Stimulated activated CD8-positive, alpha-beta memory T cell treated with anti-CD3 and anti-CD28 coated beads, Interleukin-7, amount 100 ng/mL, for 4 hours (primary cell): ENCODE measurements around the gene CHI3L2.
"Not testable (repeated sequence)": the region's sequence is repeated elsewhere in the genome, so short reads cannot be mapped to it uniquely, and the experiment has no call there.

Source experiments
- DNase-seq, 2 donors: peaks; one replicate each; pipeline ENCODE4 v3.0.0-alpha.2; 2020; ENCODE audit warnings: low read depth in 2 of 2

Gene CHI3L2

DNA sequence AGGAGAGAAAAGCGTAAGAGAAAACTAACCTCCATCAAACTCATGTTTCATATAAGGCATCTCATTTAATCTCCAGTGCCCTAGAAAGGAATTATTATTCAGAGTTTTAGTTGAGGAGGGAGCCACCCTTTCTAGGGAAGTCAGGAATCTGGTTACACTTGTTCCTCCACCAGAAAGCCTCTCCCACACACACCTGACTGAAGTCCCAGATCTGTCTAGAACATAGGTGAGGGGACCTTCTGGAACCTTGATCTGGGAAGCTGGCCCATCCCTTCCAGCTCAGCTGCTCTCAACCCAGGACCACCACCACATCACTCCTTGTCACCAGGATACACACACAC is 25.2 kb upstream of the CHI3L2 start:
- DNase-seq = no peak

DNA sequence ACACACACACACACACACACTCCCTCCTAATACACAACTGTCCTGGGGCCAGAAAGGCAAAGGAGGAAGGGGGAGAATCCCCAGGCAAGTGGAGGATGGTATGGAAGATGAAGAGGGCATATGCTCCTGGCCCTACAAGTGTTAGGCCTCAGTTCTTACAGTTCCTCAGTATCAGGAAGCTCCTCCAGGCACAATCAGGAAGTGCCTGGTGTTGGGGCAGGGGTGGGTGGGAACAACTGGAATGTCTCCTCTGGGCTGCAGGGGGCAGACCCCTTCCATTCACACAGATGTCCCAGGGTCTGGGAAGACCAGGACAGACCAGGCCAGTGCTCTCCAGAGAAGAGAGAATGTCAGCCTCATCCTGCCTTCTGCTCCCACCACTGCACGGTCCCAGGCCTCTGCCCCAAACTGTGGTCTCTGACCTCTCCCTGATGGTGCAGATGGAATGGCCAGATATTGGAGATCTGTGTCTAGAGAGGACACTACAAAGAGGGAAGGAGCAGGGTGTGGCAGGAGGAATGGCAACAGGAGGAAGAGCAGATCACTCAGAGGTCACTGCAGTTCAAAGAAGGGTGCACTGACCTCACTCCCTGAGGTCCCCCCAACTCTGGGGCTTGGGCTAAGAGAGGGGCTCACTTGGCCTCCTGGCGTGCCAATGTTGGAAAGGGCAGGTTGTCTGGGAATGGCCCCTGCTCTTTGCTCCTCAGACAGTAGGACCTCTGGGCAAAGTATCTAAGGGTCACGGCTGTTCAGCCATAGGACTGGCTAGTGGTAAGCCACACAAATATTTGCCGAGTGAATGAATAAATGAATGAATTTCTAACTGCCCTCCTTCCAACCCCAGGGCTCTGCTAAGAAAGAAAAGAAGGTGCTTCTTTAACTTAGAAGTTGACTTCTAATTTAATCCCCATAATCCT is 24.5 kb upstream of the CHI3L2 start:
- no peak for DNase-seq

DNA sequence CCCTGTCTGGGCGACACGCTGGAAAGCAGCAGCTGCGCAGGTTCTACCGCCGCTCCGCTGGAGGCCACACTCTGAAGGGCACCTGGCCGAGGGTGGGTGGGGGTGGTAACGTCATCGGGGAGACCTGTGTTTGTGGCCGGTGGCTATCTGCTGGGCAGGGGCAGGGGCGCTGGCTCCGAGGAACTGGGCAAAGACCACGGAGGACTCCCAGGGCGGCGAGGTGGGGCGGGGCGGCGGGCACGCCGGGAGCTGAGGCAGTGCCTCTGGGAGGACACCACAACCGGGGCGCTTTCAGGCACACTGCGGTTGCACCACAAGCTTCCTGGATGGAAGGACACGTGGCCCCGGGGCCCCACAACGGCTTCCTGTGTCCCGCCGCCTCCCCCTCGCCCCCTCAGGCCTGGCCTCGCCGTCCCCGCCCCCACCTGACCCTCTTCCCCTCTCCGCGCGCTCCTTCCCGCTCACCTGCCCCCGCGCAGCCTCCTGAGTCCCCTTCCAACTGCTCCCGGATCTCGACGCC is 23.8 kb upstream of the CHI3L2 start:
- peak; percentile 82 to 88 for DNase-seq

DNA sequence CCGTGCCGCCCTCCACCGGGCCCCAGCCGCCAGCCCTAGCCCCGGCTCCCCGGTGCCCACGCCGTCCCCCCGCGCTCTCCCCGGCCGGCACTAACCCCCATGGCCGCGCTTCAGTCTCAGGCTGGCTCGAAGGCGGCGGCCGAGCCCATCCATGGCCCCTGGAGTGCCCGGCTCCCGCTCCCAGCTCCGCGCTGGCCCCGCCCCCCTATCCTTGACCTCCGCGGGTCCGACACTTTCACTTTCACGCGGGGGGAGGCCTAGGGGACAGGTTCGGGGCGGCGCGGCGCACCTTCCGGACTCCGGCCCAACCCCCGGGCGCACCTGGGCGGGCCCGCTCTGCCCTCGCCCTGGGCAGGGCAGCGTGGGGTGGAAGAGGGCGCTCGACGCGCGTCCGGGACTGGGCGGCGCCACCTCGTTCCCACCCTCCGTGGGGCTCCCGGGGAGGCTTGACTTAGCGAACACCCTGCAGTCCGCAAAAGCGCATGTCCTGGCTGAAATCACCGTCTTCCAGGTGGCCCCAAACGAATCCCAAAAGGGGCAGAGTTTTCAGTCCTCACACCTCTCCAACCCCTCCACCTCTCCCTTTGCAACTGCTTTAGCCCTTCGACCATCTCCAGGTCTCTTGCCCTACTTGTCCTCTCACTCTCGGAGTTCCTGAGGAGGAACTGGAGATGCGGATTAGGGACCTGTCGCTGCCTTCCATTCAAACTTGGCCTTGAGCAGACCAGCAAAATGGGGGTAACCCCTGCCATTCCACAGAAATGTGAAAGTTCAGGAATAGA is 23.1 kb upstream of the CHI3L2 start:
- peak; percentile 51 to 78 for DNase-seq

DNA sequence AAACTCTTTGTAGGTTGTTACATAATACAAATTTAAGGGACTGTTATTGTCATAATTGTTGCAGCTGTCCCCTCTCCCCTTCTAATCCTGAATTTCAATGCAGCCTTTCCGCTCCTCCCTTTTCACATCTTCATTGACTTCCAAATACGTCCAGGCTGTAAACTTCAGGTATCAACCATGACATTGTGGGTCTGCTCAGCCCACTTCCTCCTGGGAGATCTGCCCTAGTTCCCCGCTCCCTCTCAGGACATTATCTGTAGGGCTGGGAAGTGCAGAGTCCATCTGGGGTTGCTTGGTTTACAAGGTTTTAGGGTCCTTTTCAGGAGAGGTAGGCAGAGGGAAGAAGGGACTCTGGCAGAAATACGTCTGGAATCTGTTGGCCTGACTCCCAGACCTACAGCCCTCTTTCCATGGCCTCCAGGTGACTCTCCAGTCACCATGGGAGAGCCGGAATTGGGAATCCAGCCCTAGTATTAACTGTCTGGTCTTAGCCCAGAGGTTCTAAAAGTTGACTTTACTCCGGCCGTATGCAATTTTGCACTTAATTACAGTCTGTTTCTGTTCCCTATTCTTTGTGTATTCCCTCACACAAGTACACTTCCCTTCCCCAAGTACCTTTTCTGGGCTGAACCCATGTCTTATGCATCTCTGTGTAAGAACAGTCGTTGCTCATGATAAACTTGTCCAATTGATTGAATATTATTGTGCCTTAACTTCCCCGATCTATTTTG is 22.4 kb upstream of the CHI3L2 start:
- DNase-seq = no peak

DNA sequence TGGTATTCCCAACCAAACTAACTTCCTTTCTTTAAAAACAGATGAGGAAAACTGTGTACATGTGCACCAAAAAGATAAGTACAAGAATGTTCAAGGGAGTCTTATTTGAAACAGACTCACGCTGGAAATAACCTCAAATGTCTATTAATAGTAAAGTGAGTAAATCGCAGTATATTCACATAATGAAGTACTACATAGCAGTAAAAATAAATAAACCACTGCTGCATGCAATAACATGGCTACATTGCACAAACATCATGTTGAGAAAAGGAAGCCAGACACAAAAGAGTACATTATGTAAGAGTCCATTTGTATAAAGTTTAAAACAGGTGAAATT is 21.8 kb upstream of the CHI3L2 start:
- DNase-seq = no peak

DNA sequence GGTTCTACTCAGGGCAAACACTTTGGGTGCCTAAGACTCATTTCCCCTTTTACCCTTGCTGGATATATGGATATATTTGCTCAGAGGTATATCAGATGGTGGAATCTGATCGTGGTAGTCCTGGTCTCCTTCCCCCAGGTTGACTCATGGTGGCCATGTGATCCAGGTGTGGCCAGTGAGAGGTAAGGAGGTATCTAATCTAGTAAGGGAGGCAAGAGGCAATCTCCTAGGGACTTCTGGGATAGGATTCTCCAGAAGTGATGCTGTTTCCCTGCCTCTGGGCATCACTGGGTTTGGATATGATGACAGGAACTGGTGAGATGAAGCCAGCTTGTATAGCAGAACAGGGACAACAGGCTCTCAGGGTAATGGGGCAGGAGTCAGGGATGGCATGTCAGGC is 18.6 kb upstream of the CHI3L2 start:
- no peak for DNase-seq

DNA sequence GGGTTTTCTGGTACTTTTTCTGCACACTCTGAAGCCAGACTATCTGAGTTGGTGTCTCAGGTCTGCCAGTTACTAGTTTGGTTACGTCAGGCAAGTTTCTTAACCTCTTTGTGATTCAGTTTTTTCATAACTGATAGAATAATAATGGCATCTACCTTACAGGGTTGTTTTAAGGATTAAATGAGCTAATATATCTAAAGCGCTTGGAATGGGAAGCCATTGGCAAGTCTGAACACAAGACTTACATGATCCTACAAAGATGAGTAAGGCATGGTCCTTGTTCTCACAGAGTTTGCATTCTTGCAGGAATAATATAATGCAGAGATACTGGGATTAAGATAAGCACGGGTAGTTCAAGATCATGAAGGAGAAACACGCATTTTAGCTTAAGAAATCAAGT is 17.9 kb upstream of the CHI3L2 start:
- no peak for DNase-seq

DNA sequence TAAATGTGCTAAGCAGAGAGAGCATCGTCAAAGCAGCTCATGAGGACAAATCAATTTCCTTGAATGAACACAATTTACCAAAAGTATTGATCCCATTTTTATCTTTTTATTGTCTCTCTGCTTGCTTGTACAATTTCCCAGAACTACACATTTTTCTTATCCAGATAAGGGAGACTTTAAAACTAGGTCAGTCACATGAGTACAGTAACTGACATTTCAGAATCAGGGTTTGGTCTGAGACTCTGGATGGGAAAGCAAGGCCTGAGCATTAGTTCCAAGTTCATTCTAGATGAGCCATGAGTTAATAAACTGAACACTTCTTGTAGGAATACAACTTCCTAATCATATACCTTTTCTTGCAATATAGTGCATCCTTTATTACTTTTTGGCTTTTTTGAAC is 15.6 kb upstream of the CHI3L2 start:
- DNase-seq = no peak

DNA sequence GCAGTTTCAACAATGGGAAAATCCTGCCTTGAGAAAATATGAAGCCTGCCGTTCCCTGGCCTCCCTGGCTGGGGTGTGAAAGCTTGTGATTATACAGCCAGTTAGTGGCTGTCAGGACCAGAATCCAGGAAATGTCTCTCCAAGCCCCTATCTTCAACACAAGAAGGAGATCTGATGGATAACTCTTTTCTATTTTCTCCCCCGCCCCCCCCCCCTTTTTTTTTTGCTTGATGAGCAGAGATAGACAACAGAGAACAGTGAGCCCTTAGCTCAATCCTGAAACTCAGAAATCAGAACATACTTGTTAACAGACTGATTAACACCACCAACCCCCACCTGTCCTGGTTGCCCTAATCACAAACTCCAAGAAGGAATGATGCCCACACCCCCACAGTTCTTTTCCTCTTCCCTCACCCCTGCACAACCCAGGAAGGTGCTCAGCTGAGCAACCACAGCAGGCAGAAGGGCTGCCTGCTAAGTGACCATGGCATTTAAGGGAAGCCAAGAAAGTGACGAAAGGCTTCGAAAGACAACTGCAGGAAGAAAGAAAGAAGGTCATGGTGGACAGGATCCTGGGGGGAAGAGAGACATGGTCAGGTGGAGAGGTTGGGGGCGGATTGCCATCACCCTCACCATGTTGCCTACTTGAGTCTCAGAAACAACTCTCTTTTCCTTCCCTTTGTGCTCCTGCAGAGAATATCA is 14.7 kb upstream of the CHI3L2 start:
- DNase-seq = no peak

DNA sequence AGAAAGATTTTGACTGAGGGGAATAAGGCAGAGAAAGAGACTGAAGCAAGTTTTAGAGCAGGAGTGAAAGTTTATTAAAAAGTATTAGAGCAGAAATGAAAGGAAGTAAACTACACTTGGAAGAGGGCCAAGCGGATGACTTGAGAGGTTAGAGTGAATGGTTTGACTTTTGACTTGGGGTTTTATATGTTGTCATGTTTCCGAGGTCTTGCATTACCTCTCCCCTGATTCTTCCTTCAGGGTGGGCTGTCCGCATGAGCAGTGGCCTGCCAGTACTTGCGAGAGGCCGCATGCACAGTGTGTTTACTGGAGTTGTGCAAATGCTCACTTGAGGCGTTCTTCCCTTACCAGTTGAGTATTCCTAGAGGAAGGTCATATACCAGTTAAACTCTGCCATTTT is 14.1 kb upstream of the CHI3L2 start:
- no peak for DNase-seq

DNA sequence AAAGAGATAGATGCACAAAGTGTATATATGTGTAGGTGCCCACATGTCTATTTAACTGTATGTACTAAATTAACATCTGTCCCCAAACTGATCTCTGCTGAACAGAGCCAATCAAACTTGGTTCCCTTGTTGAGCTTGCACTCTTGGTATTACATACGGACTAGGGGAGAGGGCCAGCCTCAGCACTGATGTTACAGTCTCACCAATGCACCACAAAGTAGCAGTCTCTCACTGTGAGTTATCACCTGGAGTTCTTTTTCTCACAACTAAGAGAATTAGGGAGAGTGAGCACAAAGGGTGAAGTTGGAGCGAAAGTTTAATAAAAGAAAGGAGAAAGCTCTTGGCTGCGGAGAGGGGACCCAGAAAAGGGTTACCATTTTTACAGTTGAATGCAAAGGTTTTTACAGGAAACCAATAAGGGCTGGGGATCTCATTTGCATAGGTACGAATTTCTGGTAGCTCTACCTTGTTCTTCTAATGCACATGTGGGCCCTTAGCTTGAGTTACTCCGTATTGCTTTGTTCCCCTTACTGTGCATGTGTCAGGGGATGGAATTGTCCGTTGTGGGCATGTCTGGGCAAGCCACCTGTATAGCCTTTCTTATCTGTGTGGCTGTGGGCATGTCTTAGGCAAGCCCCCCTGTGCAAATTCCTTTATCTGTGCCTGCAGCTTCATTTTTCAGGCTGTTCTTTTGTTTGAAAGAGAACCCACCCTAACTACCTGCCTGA is 13.3 kb upstream of the CHI3L2 start:
- DNase-seq = no peak

DNA sequence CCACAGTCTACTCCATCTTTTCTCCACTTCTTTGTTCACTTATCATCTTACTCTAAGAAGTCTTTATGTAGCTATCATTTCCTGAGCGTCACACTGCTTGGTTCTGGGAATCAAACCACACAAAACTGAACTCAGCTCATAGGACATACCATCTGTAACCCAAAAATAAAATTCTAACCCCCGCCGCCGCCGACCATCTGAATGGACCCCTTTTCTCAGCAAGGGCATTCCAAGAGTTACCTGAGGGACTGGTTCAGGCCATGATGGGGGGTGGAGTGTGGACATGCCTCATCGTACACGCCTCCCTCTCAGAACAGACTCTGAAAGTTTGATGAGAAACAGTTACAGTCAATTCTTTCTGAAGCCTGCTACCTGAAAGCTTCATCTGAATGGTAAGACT is 12.6 kb upstream of the CHI3L2 start:
- DNase-seq = peak; percentile 75 to 80

DNA sequence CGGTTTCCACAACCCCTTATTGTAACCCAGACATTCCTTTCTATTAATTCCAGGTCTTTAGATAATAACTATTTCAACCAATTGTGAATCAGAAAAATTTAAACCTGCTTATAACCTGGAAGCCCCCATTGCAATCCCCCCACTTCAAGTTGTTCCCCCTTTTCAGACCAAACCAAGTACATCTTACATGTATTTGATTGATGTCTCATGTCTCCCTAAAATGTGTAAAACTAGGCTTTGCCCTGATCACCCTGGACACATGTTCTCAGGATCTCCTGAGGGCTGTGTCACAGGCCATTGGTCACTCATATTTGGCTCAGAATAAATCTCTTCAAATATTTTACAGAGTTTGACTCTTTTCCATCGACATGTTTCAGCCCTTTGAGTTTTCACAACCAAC is 12.2 kb upstream of the CHI3L2 start:
- DNase-seq = not testable (repeated sequence)

DNA sequence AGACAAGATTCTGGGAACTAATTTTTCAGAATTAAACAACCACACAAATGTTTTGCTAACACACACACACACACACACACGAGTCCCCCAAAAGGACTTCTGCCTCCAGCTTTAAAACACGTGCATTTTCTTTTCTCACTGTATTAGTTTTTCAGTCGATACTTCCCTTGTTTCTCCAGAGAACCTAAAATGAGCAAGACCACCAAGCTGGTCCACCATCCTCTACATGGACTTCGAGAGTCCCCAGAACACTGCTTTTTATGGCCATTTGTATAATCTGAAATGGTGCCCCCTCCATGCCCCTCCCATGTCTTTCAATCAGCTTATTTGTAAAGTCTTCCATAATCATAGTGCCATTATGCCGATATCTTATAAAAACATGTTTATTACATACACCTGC is 10.8 kb upstream of the CHI3L2 start:
- DNase-seq = no peak

DNA sequence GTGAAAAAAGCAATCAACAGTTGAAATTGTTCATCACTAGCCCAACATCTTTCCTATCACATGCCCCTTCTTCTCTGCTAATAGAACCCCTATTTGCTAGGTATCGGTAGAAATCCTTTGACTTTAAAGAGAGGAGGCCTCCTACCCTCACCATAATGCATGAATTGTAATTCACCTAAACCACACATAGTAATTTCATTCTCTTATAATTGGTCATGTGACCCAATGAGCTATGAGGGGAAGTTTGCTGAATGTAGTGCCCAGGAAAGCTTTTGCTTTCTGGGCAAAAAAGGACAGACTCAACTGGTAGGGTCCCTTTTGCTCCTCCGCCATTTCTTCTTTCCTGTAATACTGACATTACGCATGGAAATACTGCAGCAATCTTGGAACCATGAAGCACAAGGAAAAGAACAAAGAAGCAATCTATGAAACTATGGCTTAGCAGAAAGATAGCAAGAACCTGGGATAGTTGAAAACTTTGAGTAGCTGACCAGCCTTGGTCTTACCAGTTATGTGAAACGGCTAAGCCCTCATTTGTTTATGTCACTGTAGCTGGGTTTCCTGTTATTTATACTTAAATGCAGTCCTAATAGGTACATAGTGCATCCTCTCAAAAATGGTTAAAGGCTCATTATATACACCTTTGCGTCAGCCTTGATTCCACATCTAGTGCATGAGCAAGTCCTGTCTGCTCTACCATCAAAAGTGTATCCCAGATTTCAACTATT is 10.2 kb upstream of the CHI3L2 start:
- DNase-seq = no peak

DNA sequence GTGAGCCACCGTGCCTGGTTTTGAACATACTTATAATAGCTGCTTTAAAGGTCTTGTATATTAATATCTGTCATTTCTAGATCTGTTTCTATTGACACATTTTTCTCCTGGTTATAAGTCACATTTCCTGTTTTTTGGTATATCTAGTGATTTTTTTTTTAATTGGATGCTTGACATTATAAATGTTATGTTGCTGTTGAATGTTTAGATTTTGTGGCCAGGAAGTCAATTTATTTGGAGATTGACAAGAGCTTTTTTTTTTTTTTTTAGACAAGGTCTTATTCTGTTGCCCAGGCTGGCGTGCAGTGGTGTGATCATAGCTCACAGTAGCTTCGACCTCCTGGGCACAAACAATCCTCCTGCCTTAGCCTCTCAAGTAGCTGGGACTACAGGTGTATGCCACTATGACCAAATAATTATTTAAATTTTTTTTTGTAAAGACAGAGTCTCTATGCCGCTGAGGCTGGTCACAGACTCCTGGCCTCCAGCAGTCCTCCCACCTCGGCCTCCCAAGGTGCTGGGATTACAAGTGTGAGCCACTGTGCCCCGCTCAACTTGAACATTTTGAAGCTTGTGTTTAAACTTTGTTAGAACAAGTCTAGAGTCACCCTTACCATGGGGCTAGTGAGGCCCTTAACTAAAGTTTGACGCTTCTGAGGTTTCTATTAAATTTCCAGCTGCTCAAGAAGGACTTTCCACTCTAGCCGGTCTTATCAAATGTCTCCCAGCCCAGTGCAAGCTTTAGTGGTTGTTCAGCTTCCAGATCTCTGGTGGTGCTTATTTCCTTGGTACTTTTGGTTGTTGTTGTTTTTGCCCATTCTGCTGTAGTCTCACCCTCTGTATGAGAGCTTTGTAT is 8.6 kb upstream of the CHI3L2 start:
- no peak for DNase-seq

DNA sequence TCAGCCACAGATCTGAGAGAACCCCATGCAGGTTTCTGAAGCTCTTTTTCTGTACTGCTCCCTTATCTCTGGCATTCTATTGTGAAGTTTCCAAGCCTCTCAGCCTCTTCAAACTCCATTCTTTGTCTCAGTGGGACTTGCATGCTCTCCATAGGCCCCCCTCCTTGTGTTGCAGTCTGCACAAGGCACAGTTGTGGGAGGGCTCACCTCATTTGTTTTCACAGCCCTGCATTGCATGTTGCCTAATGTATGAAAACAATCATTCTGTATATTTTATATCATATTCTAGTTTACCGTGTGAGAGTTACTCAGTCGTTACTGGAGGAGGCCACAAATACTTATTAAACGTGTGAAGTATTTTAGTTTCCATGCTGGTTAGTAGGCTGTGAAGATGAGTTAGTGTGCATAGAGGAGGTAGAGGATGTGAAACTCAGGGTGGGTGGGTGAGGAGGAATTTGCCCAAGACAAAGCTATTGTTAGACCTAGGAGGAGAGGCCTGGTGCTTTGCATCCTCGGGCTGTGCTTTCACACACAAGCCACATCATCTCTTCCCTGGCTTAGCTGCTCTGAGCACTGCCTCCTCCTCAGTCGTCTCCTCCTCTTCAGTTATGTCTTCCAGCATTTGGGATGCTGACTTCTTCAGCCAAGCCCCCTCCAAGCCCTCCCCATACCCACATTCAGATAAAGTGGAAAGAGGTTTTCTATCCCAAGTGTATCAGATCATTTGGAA is 7.8 kb upstream of the CHI3L2 start:
- DNase-seq = peak in 1 of 2 donors; percentile 27
